Activated CD4-positive, alpha-beta memory T cell treated with anti-CD3 and anti-CD28 coated beads for 36 hours (primary cell): ENCODE measurements around the gene CHIC2. TPM values are rescaled to one million over a fixed set of nuclear protein-coding genes. Genes with fewer than 3 reads are reported as not detected.
"Not testable (repeated sequence)": the region's sequence is repeated elsewhere in the genome, so short reads cannot be mapped to it uniquely, and the experiment has no call there.

Experiments
- CTCF ChIA-PET: fragments of 350-600 bp; sonication (Branson Sonifier 250); formaldehyde crosslinking; loops from one replicate; lab custom pipeline; 2021; ENCODE audit warnings: antibody characterized with exemption, inconsistent platforms; lab: Charles Lee
- POLR2A ChIA-PET: fragments of 350-600 bp; sonication (Branson Sonifier 250); formaldehyde crosslinking; loops from one replicate; lab custom pipeline; 2021; ENCODE audit warnings: antibody characterized with exemption; lab: Charles Lee
- DNase-seq: peaks from one replicate; pipeline ENCODE4 v3.0.0-alpha.2; 2020
- H3K27ac Mint-ChIP-seq: one replicate; pipeline ENCODE4 v1.8.0; 2021; ENCODE audit warnings: mixed read lengths
- H3K27me3 Mint-ChIP-seq: one replicate; pipeline ENCODE4 v1.8.0; 2021; ENCODE audit warnings: mixed read lengths
- H3K36me3 Mint-ChIP-seq: one replicate; pipeline ENCODE4 v1.8.0; 2021; ENCODE audit warnings: mixed read lengths
- H3K4me1 Mint-ChIP-seq: one replicate; pipeline ENCODE4 v1.8.0; 2021; ENCODE audit warnings: low read depth, mixed read lengths
- H3K4me3 Mint-ChIP-seq: one replicate; pipeline ENCODE4 v1.8.0; 2021; ENCODE audit warnings: mild to moderate bottlenecking, mixed read lengths
- H3K9me3 Mint-ChIP-seq: one replicate; pipeline ENCODE4 v1.8.0; 2021; ENCODE audit warnings: mixed read lengths
- intact Hi-C: fragments of 100-400 bp; cut with micrococcal nuclease; formaldehyde crosslinking; loops from one replicate; pipeline ENCODE4 v1.15.1; 2023
- total RNA-seq, 2 experiments: library from RNA; stranded (reverse); gene quantifications; one replicate each; pipeline ENCODE4 v1.2.3, GENCODE V29; 2021

Gene CHIC2
- total RNA-seq, 2 experiments from 2014 or later: 11.2 to 11.8 TPM

DNA sequence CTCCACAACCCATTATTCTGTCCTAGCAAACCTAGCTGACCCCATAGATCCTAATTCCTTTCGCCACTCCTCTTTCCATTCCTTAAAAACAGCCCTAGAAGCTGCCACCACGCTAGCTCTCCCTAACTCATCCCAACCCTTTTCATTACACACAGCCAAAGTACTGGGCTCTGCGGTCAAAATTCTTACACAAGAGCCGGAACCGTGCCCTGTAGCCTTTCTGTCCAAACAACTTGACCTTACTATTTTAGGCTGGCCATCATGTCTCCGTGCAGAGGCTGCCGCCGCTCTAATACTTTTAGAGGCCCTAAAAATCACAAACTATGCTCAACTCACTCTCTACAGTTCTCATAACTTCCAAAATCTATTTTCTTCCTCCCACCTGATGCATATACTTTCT, 41.4 kb downstream of the CHIC2 start:
- H3K4me3 Mint-ChIP-seq, H3K27me3 Mint-ChIP-seq, CTCF ChIA-PET, DNase-seq, intact Hi-C loops, H3K27ac Mint-ChIP-seq, H3K4me1 Mint-ChIP-seq, H3K9me3 Mint-ChIP-seq, POLR2A ChIA-PET, H3K36me3 Mint-ChIP-seq: not testable (repeated sequence)

DNA sequence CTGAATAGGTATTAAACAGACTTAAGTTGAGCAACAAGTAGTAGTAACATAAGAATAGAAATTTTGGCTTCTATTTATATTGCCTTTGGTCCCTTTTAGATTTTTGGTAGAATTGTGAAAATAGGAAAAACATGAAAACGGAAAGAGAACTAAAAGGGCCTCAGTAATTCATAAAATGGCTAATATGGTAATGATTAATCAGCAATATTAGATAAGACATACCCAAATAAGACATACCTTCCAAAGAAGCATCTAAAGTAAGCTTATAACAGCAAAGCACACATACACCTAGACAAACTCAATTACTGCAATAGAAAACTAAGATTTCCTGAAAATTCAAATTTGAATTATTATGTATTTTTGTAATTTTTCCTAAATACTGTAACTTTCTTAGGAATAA, 46.4 kb downstream of the CHIC2 start:
- Mint-ChIP-seq H3K36me3 (no peaks in the 10 kb centered on the region), H3K4me3 (no peak overlapping the region), H3K27me3 (no peaks in the 10 kb centered on the region), H3K9me3 (no peaks in the 10 kb centered on the region), H3K27ac (no peak overlapping the region), H3K4me1 (peaks cover 8% of the 10 kb centered on the region)
- no peak for DNase-seq
- intact Hi-C loops: no loop called here
- CTCF ChIA-PET: no interaction called here
- POLR2A ChIA-PET: no interaction called here

DNA sequence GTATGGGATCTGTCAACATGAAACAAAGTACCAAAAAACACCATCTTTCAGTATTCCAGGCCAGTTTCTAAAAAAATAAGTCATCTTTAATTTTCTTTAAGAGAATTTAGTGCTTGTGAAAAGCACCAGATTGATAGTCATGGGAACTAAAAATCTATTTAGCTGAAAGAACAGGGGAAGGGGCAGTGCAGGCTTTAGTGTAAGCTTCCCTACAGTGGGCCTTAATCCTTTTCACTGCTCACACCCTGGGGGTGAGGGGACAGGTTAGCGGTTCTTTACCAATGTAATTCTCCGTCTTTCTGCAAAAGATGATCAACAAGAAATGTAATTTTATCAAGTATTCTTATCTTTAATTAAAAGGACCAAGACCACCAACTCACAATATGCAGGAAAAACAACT, 47.1 kb downstream of the CHIC2 start:
- H3K27ac Mint-ChIP-seq: no peak overlapping the region
- no peak for DNase-seq
- H3K4me1 Mint-ChIP-seq: peaks cover 8% of the 10 kb centered on the region
- CTCF ChIA-PET: interaction anchor here (0.6 kb wide), 2 partner anchors 87 to 310 kb away, joined by 3 to 4 read pairs; no protein-coding TSS in a partner anchor
- no peak overlapping the region for H3K4me3 Mint-ChIP-seq
- POLR2A ChIA-PET: no interaction called here
- no peaks in the 10 kb centered on the region for H3K27me3 Mint-ChIP-seq
- intact Hi-C loops: no loop called here
- H3K36me3 Mint-ChIP-seq: peaks cover 1% of the 10 kb centered on the region
- H3K9me3 Mint-ChIP-seq: no peaks in the 10 kb centered on the region

DNA sequence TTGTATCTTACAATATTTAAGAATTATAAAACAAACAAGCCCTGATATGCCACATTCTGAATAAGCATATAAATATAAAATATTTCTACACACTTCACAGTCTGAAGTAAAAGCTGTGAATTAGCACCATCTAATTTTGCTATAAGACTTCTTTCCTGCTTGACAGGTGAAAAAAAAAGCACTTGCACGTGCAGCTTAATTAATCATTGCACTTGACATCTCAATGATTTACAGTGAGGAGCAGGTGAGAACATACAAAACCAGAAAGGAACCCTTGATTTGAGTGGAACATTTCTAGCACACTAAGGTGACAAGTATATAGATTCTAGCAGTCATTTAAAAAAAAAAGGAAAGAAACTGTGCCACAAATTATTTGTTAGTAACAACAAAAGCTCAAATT, 47.9 kb downstream of the CHIC2 start:
- H3K9me3 Mint-ChIP-seq: no peaks in the 10 kb centered on the region
- intact Hi-C loops: no loop called here
- no peak for DNase-seq
- peaks cover 1% of the 10 kb centered on the region for H3K36me3 Mint-ChIP-seq
- H3K4me1 Mint-ChIP-seq: peaks cover 8% of the 10 kb centered on the region
- POLR2A ChIA-PET: no interaction called here
- no peak overlapping the region for H3K4me3 Mint-ChIP-seq
- H3K27ac Mint-ChIP-seq: no peak overlapping the region
- no peaks in the 10 kb centered on the region for H3K27me3 Mint-ChIP-seq
- CTCF ChIA-PET: interaction anchor here (0.6 kb wide), 2 partner anchors 86 to 309 kb away, joined by 3 to 4 read pairs; no protein-coding TSS in a partner anchor

DNA sequence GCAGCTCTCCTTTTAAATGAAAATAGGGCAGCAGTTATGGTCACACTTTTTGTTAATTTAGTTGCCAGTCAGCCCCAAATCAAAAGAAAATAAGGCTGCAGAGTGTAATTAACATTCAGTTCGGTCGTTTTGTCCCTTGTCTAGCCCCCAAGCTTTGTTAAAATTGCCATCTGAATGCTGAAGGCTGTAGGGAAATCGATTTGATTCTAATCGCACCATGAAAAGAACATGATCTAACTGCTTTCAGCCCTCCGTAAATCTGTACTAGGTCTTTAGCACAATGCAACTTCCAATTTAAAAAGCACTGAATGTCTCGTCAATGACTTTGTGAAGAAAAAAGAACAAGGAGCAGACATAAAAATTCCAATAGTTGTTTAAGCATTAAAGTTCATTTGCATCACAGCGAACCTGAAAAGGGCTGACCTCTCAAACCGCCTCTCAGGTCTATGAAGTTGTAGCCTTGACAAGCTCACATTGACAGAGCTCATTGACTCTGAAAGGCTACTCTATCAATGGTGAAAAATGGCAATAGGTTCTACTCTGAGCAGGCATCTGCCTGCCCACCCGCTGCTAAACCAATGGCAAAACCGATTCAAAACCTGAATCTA, 48.9 kb downstream of the CHIC2 start:
- intact Hi-C loops: no loop called here
- no peaks in the 10 kb centered on the region for H3K9me3 Mint-ChIP-seq
- no peak for DNase-seq
- H3K4me1 Mint-ChIP-seq: peaks cover 8% of the 10 kb centered on the region
- H3K4me3 Mint-ChIP-seq: no peak overlapping the region
- no peaks in the 10 kb centered on the region for H3K27me3 Mint-ChIP-seq
- ChIA-PET POLR2A (no interaction called here), CTCF (no interaction called here)
- peaks cover 2% of the 10 kb centered on the region for H3K36me3 Mint-ChIP-seq
- H3K27ac Mint-ChIP-seq: no peak overlapping the region

DNA sequence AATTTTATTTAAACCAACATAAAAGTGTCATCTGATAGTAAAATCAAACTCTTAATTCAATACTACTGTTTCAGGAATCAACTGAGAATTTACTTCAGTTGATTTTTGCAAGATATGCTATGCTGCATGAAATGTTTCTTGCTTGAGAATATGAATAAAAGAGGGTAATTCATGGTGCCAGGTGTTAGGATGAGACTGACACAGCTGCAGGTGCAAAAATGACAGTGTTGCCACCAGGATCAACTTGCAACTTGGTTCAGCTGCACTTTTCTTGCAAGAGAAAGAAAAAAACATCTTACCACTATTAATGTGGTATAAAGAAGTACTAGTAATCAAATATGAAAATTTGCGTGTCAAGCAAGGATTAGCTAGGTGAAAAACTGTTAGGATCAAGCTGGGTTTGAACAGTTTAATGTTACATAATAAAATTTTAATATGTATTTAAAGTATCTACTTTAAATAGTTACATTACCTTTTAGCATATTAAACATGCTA, 49.7 kb downstream of the CHIC2 start:
- POLR2A ChIA-PET: no interaction called here
- intact Hi-C loops: no loop called here
- Mint-ChIP-seq H3K27ac (no peak overlapping the region), H3K27me3 (no peaks in the 10 kb centered on the region), H3K4me3 (no peak overlapping the region), H3K9me3 (no peaks in the 10 kb centered on the region), H3K4me1 (peaks cover 8% of the 10 kb centered on the region), H3K36me3 (peaks cover 6% of the 10 kb centered on the region)
- CTCF ChIA-PET: no interaction called here
- DNase-seq: no peak

DNA sequence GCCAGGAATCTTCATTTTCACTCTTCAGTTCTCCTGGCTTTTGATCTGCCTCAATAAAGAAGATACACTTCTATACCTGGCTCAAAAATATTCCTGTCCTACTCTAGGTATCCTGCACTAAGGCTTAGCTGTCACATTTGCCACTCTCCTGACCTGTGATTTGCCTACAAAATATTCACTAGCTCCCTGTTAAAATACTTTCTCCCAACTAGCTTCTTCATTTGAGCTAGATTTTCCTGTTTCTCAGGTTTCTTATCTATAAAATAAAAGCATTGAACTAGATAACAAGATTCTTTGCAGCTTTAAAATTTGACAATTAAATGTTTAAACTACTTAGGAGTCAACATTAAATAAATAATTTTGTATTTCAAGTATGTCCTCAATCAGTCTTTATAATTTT, 53.2 kb downstream of the CHIC2 start:
- no peak for DNase-seq
- Mint-ChIP-seq H3K4me3 (no peak overlapping the region), H3K4me1 (no peaks in the 10 kb centered on the region), H3K36me3 (peaks cover 16% of the 10 kb centered on the region), H3K27me3 (no peaks in the 10 kb centered on the region), H3K9me3 (no peaks in the 10 kb centered on the region), H3K27ac (no peak overlapping the region)
- intact Hi-C loops: no loop called here
- ChIA-PET POLR2A (interaction anchor here (0.8 kb wide), 1 partner anchor 53 kb away, joined by 6 read pairs; no protein-coding TSS in a partner anchor), CTCF (interaction anchor here (0.9 to 1.7 kb wide), 2 partner anchors 11 to 222 kb away, joined by 3 to 6 read pairs; no protein-coding TSS in a partner anchor)

DNA sequence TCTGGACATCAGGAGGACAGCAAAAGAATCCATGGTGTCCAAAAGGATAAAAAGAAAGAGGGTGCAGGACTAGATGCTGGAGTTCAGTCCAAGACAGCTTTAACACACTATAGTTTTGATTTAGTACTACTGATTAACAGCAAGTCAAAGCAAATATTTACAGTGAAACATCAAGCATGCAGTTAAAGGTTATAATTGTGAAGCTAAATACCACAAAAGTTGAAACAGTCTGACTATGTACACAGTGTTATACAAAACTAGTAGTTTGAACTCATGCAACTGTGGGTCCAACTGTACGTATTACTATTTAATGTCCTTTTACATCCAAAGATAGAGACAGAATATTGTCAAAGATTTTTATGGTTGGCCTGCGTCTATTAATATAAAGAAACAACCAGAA, 57.6 kb downstream of the CHIC2 start:
- DNase-seq: no peak
- Mint-ChIP-seq H3K4me3 (no peak overlapping the region), H3K27ac (no peak overlapping the region), H3K36me3 (peaks cover 25% of the 10 kb centered on the region), H3K9me3 (no peaks in the 10 kb centered on the region), H3K27me3 (no peaks in the 10 kb centered on the region), H3K4me1 (peaks cover 2% of the 10 kb centered on the region)
- intact Hi-C loops: no loop called here
- ChIA-PET POLR2A (no interaction called here), CTCF (no interaction called here)

DNA sequence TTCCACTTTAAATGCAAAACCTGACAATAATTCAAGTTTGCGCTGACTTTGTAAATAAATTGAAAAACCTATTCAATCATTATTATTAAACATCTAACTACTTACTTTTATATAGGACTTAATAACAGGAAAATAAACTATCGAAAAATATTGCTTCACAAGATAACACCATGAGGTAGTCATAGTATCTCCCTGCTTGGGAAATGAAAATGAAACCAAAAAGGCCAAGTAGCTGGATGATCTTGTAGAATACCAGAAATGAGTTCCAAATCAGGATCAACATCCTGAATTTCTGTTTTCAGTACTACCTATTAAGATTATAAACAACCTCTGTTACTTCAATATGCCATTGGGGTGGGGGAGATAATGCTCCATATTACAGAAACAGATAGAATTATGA, 58.9 kb downstream of the CHIC2 start:
- ChIA-PET CTCF (no interaction called here), POLR2A (no interaction called here)
- no peak overlapping the region for H3K4me3 Mint-ChIP-seq
- H3K36me3 Mint-ChIP-seq: peaks cover 23% of the 10 kb centered on the region
- H3K27me3 Mint-ChIP-seq: no peaks in the 10 kb centered on the region
- DNase-seq: no peak
- no peak overlapping the region for H3K27ac Mint-ChIP-seq
- intact Hi-C loops: no loop called here
- H3K4me1 Mint-ChIP-seq: peaks cover 2% of the 10 kb centered on the region
- no peaks in the 10 kb centered on the region for H3K9me3 Mint-ChIP-seq

DNA sequence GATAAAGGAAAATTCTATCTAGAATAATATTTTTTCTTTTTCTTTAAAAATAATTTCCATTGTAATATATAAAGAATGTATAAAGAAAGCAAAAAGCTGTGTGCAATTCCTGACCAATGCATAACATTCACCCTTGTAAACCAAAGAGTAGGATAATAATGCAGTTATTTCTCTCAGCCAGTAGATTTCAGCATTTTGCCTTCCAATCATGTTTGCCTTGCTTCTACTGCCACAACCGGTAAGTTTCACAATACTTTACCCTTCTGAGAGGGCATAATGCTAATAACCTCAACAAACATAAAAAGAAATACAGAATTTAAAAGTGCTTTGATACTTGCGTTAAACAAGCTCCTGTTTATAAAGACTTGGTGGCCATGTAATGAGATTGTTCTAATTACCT, 59.9 kb downstream of the CHIC2 start:
- no peak overlapping the region for H3K27ac Mint-ChIP-seq
- POLR2A ChIA-PET: no interaction called here

DNA sequence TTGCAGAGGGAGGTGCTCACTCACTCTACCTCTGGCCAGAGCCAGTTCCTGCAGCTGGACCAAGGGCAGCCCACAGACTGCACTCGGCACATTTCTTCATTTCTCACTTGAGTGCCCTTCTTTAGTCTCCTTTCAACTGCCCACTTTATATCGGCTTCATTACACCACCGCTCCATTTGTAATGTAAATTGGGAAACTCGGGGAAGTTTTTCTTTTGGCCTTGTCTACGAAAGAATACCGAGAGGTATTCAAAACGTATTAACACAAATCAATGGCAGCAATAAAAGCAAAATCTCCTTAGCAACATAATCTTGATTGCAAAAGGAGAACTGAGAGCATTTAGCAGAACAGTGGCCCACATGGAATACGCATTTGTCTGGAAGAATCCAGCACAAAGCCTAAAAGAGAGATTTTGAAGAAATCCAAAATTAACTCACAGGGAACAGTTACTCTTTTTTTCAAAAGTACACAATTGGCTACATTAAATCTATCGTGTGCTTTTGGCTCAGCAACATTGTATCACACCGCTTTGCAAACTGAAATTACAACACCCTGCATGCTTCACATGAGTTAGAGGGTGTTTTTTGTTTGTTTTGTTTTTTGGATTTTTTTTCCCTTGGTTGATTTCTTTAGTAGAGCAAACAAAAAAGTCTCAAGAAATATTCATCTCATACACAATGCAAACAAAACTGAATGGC, 62.6 kb downstream of the CHIC2 start:
- no peak overlapping the region for H3K4me3 Mint-ChIP-seq
- H3K27ac Mint-ChIP-seq: no peak overlapping the region
- no peaks in the 10 kb centered on the region for H3K9me3 Mint-ChIP-seq
- H3K27me3 Mint-ChIP-seq: no peaks in the 10 kb centered on the region
- POLR2A ChIA-PET: no interaction called here
- CTCF ChIA-PET: no interaction called here
- intact Hi-C loops: no loop called here
- DNase-seq: no peak
- peaks cover 19% of the 10 kb centered on the region for H3K36me3 Mint-ChIP-seq
- peaks cover 2% of the 10 kb centered on the region for H3K4me1 Mint-ChIP-seq

More for the DNA sequence above, 59.9 kb downstream of the CHIC2 start:
- H3K9me3 Mint-ChIP-seq: no peaks in the 10 kb centered on the region
- CTCF ChIA-PET: no interaction called here
- intact Hi-C loops: no loop called here
- DNase-seq: no peak
- H3K4me3 Mint-ChIP-seq: no peak overlapping the region
- H3K4me1 Mint-ChIP-seq: peaks cover 2% of the 10 kb centered on the region
- peaks cover 21% of the 10 kb centered on the region for H3K36me3 Mint-ChIP-seq
- H3K27me3 Mint-ChIP-seq: no peaks in the 10 kb centered on the region

DNA sequence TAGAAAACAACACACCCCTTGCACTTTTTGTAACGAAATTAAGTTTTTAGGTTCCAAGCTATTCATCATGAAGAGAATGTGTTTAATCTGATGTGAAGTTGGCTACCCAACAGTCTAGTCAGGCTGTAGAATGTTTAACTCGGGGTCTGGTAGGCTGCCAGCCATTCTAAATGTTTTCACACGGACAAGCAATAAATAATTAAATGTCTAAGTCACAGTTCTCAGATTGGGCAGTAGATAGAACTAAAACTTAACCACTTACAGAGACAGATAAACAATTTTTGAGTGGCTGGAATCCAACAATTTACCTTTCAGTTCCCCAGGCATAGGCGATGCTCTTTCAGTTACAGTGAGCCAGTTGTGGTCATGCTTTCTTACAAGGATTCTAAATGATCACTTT, 66.5 kb downstream of the CHIC2 start:
- Mint-ChIP-seq H3K4me1 (no peaks in the 10 kb centered on the region), H3K4me3 (no peak overlapping the region), H3K27me3 (no peaks in the 10 kb centered on the region), H3K9me3 (no peaks in the 10 kb centered on the region), H3K36me3 (peaks cover 7% of the 10 kb centered on the region), H3K27ac (no peak overlapping the region)
- no peak for DNase-seq
- intact Hi-C loops: no loop called here
- POLR2A ChIA-PET: no interaction called here
- CTCF ChIA-PET: no interaction called here
